Measurements from ENCODE around the gene LRRC71.

Gene LRRC71

DNA sequence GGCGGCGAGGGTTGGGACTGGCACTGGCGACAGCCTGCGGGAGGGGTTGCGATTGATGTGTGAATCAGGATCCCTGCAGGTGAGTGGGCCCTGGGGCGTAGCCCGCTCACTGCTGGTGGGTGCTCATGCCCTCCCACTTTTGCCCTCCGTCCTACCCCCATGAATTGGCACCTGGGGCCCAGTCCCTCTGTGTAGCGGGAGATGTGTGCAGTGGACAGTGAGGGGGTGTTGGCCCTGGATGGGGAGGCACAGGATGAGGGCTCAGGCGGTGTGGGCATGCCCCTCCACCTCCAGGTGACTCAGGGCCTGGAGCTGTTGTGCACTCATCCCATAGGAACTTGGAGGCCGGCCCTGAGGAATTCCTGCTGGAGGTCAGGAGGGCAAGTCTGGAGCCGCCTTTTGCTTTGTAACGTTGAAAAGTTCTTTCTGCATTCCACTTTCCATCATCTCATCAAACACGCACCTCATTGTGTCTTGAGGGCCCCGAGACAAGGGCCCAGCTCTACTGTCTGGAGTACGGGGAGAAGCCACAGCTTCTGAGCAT, 23.9 kb upstream of the LRRC71 start:
- no peak for DNase-seq (ENCODE audit: low spot score)
- TF ChIP-seq, protein P1, sequence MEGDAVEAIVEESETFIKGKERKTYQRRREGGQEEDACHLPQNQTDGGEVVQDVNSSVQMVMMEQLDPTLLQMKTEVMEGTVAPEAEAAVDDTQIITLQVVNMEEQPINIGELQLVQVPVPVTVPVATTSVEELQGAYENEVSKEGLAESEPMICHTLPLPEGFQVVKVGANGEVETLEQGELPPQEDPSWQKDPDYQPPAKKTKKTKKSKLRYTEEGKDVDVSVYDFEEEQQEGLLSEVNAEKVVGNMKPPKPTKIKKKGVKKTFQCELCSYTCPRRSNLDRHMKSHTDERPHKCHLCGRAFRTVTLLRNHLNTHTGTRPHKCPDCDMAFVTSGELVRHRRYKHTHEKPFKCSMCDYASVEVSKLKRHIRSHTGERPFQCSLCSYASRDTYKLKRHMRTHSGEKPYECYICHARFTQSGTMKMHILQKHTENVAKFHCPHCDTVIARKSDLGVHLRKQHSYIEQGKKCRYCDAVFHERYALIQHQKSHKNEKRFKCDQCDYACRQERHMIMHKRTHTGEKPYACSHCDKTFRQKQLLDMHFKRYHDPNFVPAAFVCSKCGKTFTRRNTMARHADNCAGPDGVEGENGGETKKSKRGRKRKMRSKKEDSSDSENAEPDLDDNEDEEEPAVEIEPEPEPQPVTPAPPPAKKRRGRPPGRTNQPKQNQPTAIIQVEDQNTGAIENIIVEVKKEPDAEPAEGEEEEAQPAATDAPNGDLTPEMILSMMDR (IDR thresholded peaks at IDR 0.05; ENCODE audit: extremely low read depth, missing control alignments) = no peak

DNA sequence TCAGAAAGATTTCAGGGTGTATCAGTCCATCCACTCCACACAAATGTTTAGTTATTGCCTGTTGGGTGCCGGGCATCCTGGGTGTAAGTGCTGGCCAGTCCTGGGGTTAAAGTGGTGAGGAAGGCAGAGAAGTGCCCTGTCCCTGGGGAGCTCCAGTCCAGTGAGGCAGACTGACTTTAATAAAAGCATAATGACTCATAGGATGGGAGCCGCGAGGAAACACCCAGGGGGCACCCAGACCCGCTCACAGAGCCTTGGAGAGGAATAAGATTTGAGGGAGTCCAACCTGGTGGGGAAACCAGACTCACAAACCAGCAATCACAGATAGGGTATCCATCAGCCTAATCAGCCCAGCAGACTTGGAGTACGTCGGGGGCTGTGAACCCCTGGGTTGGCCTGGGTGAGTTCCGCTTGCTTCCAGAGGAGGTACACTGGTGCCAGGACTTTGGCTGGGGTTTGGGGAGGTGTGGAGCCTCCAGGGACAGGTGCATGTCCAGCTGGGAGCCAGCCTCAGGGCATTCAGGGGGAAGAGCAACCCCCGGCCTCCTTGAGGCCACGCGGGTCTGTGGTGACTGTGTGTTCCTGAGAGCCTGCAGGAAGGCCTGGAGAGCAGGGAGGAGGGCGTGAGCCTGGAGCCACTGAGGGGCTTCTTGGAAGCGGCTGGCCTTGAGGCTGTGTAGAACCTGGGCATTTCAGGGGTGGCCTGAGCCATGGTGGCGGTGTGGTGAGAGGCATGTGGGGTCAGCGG, 23.2 kb upstream of the LRRC71 start:
- TF ChIP-seq, protein P1 (IDR thresholded peaks at IDR 0.05; ENCODE audit: extremely low read depth, missing control alignments) = no peak
- DNase-seq (ENCODE audit: low spot score) = no peak

DNA sequence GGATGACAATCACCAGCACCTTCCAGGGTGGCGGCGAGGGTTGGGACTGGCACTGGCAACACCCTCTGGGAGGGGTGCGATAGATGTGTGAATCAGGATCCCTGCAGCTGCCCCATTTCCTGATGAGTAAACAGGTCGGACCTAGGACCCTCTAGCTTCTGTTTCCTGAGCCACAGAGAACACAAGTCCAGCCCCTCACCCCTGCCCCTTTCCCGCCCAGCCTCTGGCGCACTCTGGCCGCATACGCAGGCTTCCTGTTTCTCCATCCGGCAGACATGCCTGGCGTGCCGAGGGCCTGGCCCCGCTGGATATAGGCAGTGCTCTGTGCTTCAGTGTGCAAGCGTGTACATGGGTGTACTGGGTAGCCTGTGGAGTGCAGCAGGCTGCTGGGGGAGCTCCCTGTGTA, 22.3 kb upstream of the LRRC71 start:
- no peak for DNase-seq (ENCODE audit: low spot score)
- TF ChIP-seq, protein P1 (IDR thresholded peaks at IDR 0.05; ENCODE audit: extremely low read depth, missing control alignments) = no peak

DNA sequence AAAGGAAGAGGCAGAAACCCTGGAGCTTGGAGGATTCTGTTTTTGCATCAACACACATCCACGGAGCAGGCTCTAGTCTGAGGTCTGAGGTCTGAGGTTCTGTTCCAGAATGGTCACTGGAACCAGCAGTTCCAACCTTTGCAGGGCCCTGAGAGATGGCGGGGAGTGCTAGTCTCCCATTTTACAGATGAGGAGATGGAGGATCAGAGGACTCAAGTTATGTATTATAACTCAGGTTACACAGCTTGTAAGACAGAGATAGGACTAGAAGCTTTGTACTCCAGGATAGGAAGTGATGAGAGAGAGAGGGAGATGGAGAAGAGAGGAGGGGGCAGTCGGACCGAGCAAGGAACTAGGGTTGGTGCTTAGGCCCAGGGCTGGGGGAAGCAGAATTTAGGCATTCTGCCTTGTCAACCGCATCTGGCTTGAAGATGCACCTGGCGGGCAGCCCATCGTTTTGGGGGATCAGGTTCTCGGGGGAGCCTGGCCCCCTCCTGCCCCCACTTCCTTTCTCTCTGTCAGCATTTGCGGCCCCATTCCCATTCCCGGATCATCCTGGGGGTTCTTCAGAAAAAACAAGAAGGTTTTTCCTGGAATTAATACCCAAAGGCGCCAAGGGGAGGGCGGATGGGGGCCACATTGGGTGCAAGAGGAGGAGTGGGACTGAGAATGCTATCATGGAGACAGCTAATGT, 21.3 kb upstream of the LRRC71 start:
- TF ChIP-seq, protein P1 (IDR thresholded peaks at IDR 0.05; ENCODE audit: extremely low read depth, missing control alignments) = no peak

DNA sequence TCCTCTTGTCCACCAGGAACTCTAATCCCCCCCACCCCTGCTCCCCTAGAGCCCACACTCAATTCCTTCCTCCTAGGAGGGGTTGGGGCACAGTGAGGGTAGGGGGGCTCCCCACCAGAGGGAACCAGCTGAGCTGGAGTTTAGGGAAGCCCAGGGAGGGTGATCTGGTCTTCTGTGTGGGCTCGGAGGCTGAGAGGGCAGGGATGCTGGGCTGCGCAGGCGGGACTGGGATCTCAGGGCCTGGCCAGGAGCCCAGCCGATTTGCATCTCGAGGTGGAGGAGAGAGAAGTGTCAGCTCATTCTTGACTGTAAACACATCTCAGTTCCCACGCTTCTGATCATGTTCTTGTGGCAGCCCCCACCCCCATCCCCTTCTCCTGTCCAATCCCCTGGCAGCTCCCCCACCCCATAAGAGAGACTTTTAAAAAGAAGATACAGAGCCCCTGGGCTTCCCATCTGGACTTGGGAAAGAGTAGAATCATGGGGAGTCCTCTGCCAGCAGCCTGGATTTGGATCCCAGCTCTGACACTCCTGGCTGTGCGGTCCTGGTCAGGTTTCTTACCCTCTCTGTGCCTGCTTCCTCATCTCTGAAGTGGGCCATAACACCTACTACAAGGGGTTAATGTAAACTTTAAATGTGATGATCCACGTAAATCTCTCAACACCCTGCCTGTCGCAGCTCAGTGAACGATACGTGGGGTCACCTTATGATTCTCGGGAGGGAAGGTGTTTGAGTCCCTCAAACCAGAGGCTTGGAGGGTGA, 20.3 kb upstream of the LRRC71 start:
- TF ChIP-seq, protein P1 (IDR thresholded peaks at IDR 0.05; ENCODE audit: extremely low read depth, missing control alignments) = no peak
- no peak for DNase-seq (ENCODE audit: low spot score)

More for the DNA sequence above, 21.3 kb upstream of the LRRC71 start:
- no peak for DNase-seq (ENCODE audit: low spot score)

DNA sequence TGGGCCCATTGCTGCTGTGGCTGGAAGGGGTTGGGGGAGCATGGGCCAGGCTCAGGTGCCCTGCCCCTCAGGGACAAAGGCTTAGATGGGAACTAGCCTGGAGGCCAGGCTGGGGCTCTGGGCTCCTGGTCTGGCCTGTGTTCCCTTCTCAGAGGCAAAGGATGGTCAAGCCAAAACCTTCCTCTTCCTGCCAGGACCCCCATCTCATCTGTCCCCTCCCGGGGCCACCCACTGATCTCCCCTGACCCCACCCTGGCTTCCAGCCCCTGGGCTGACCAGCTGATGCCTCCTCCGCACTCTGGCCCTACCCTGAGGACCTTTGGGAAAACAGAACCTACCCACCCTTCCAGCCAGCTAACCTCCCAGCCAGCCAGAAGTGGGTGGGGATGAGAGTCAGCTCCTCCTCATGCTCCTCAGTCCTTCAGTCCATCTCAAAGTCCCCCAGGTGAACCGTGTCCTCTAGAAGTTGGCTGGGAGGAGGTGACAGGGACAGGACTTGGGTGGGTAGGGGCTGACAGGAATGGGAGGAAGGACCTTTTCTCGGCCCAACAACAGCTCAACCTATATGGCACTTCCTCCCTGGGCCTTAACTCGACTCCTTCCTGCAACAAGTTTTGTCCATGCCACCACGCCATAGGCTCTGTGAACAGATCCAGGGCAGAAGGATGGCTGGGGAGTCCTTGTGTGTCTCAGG, 19.4 kb upstream of the LRRC71 start:
- TF ChIP-seq, protein P1 (IDR thresholded peaks at IDR 0.05; ENCODE audit: extremely low read depth, missing control alignments) = no peak
- DNase-seq (ENCODE audit: low spot score) = no peak
